ENCODE results near the gene ENKUR. TPM values are rescaled to one million over a fixed set of nuclear protein-coding genes. Genes with fewer than 3 reads are reported as not detected.
A peak's percentile ranks its signal among the peaks of the same experiment; 100 is the strongest.
"Not testable (repeated sequence)": the region's sequence is repeated elsewhere in the genome, so short reads cannot be mapped to it uniquely, and the experiment has no call there.

Gene ENKUR
- total RNA-seq, 1 donor from 2014 or later, result not detected

- H3K27me3 Mint-ChIP-seq (ENCODE audit: unreplicated experiment), result peaks cover 1% of the 10 kb centered on the region
- no peak for TF ChIP-seq CTCF (IDR thresholded peaks at IDR 0.05; ENCODE audit: partially characterized antibody, unreplicated experiment)
- H3K4me3 Mint-ChIP-seq (ENCODE audit: unreplicated experiment), result no peak overlapping the region
- H3K9me3 Mint-ChIP-seq (ENCODE audit: unreplicated experiment), result peaks cover 3% of the 10 kb centered on the region
- H3K27ac Mint-ChIP-seq (ENCODE audit: unreplicated experiment), result no peak overlapping the region
- no peaks in the 10 kb centered on the region for H3K36me3 Mint-ChIP-seq (ENCODE audit: unreplicated experiment)
- H3K4me1 Mint-ChIP-seq (ENCODE audit: low read depth, unreplicated experiment), result no peaks in the 10 kb centered on the region
- no peak for DNase-seq
Observed at GRCh38 chr10:24958721-24959381, 57.1 kb downstream of the ENKUR start.

GRCh38 chr10:24958091-24958720 is 57.8 kb downstream of the ENKUR start:
- no peak overlapping the region for H3K4me3 Mint-ChIP-seq (ENCODE audit: unreplicated experiment)
- DNase-seq, result no peak
- no peak overlapping the region for H3K27ac Mint-ChIP-seq (ENCODE audit: unreplicated experiment)
- peaks cover 4% of the 10 kb centered on the region for H3K27me3 Mint-ChIP-seq (ENCODE audit: unreplicated experiment)
- no peak for TF ChIP-seq CTCF (IDR thresholded peaks at IDR 0.05; ENCODE audit: partially characterized antibody, unreplicated experiment)
- H3K4me1 Mint-ChIP-seq (ENCODE audit: low read depth, unreplicated experiment), result peaks cover 3% of the 10 kb centered on the region
- H3K36me3 Mint-ChIP-seq (ENCODE audit: unreplicated experiment), result no peaks in the 10 kb centered on the region
- peaks cover 9% of the 10 kb centered on the region for H3K9me3 Mint-ChIP-seq (ENCODE audit: unreplicated experiment)

GRCh38 chr10:24957624-24958051 is 58.3 kb downstream of the ENKUR start:
- H3K4me1 Mint-ChIP-seq (ENCODE audit: low read depth, unreplicated experiment); H3K36me3 Mint-ChIP-seq (ENCODE audit: unreplicated experiment); H3K27ac Mint-ChIP-seq (ENCODE audit: unreplicated experiment); H3K27me3 Mint-ChIP-seq (ENCODE audit: unreplicated experiment); DNase-seq; H3K4me3 Mint-ChIP-seq (ENCODE audit: unreplicated experiment): not testable (repeated sequence)
- H3K9me3 Mint-ChIP-seq (ENCODE audit: unreplicated experiment), result peaks cover 10% of the 10 kb centered on the region

- no peak for TF ChIP-seq CTCF (IDR thresholded peaks at IDR 0.05; ENCODE audit: partially characterized antibody, unreplicated experiment)
- H3K4me3 Mint-ChIP-seq (ENCODE audit: unreplicated experiment), result peak overlapping the region; percentile 83
- DNase-seq, result no peak
- H3K36me3 Mint-ChIP-seq (ENCODE audit: unreplicated experiment), result no peaks in the 10 kb centered on the region
- peak overlapping the region; percentile 85 for H3K27ac Mint-ChIP-seq (ENCODE audit: unreplicated experiment)
- H3K9me3 Mint-ChIP-seq (ENCODE audit: unreplicated experiment), result peaks cover 15% of the 10 kb centered on the region
- H3K4me1 Mint-ChIP-seq (ENCODE audit: low read depth, unreplicated experiment), result peaks cover 24% of the 10 kb centered on the region
- H3K27me3 Mint-ChIP-seq (ENCODE audit: unreplicated experiment), result peaks cover 6% of the 10 kb centered on the region
Observed at GRCh38 chr10:24953675-24954074, 62.3 kb downstream of the ENKUR start.

GRCh38 chr10:24952707-24953645 is 63.0 kb downstream of the ENKUR start:
- Mint-ChIP-seq H3K27ac (ENCODE audit: unreplicated experiment) (peak overlapping the region; percentile 85), H3K4me1 (ENCODE audit: low read depth, unreplicated experiment) (peaks cover 24% of the 10 kb centered on the region), H3K9me3 (ENCODE audit: unreplicated experiment) (peaks cover 15% of the 10 kb centered on the region), H3K27me3 (ENCODE audit: unreplicated experiment) (peaks cover 8% of the 10 kb centered on the region), H3K36me3 (ENCODE audit: unreplicated experiment) (no peaks in the 10 kb centered on the region), H3K4me3 (ENCODE audit: unreplicated experiment) (peak overlapping the region; percentile 83)
- peak; percentile 66 for TF ChIP-seq CTCF (IDR thresholded peaks at IDR 0.05; ENCODE audit: partially characterized antibody, unreplicated experiment)
- peak; percentile 80 for DNase-seq

All from glutamatergic neuron (in vitro differentiated cells).